AG09319 (cell line): ENCODE results near the gene CLCF1.

Source experiments
- DNase-seq: peaks from one replicate; pipeline ENCODE4 v3.0.0-alpha.2; 2010; ENCODE audit warnings: low read depth; ENCODE audit errors: extremely low read depth
- CTCF ChIP-seq: IDR thresholded peaks from 2 replicates; pipeline ENCODE4 v1.5.1; 2011; ENCODE audit warnings: low read depth, mild to moderate bottlenecking, inconsistent platforms, low read length, moderate library complexity

Gene CLCF1

GRCh38 chr11:67371189-67371910 is 2.0 kb downstream of the CLCF1 start:
- TF ChIP-seq CTCF: peak; percentile 57
- DNase-seq: no peak

GRCh38 chr11:67370351-67371076 is 2.9 kb downstream of the CLCF1 start:
- TF ChIP-seq CTCF: no peak
- peak; percentile 77 for DNase-seq

- no peak for DNase-seq
- no peak for TF ChIP-seq CTCF
These were observed 3.6 kb downstream of the CLCF1 start for GRCh38 chr11:67369801-67370284.

- DNase-seq: no peak
These were observed 4.1 kb downstream of the CLCF1 start for GRCh38 chr11:67369275-67369674.

GRCh38 chr11:67368621-67369020 is 4.8 kb downstream of the CLCF1 start:
- no peak for TF ChIP-seq CTCF
- no peak for DNase-seq

More at GRCh38 chr11:67369275-67369674, 4.1 kb downstream of the CLCF1 start:
- TF ChIP-seq CTCF: no peak

- TF ChIP-seq CTCF: no peak
- no peak for DNase-seq
These were observed 5.6 kb downstream of the CLCF1 start for GRCh38 chr11:67367761-67368227.

GRCh38 chr11:67366961-67367760 is 6.2 kb downstream of the CLCF1 start:
- no peak for DNase-seq

More at GRCh38 chr11:67366961-67367760, 6.2 kb downstream of the CLCF1 start:
- TF ChIP-seq CTCF: no peak
